Body of pancreas (tissue), 4 donors: ENCODE measurements around the gene B3GNT9.

Experiments
- POLR2A ChIP-seq, 3 donors: fragments of 450-650 bp; IDR thresholded peaks; one replicate each; pipeline ENCODE4 v1.6.1; 2016; ENCODE audit warnings: antibody characterized with exemption in 3 of 3, mild to moderate bottlenecking in 2 of 3
- TF ChIP-seq, protein P1 (sequence below), 7 experiments: fragments of 450-650 bp in 4 of 7; fragments of 200-600 bp in 3 of 7; sonication (generic) in 3 of 7; IDR thresholded peaks; one replicate each; pipeline ENCODE4 v1.5.1; 2016 to 2019; ENCODE audit warnings: antibody characterized with exemption in 7 of 7

- TF ChIP-seq POLR2A (IDR thresholded peaks at IDR 0.05): no peak
- TF ChIP-seq, protein P1, sequence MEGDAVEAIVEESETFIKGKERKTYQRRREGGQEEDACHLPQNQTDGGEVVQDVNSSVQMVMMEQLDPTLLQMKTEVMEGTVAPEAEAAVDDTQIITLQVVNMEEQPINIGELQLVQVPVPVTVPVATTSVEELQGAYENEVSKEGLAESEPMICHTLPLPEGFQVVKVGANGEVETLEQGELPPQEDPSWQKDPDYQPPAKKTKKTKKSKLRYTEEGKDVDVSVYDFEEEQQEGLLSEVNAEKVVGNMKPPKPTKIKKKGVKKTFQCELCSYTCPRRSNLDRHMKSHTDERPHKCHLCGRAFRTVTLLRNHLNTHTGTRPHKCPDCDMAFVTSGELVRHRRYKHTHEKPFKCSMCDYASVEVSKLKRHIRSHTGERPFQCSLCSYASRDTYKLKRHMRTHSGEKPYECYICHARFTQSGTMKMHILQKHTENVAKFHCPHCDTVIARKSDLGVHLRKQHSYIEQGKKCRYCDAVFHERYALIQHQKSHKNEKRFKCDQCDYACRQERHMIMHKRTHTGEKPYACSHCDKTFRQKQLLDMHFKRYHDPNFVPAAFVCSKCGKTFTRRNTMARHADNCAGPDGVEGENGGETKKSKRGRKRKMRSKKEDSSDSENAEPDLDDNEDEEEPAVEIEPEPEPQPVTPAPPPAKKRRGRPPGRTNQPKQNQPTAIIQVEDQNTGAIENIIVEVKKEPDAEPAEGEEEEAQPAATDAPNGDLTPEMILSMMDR (IDR thresholded peaks at IDR 0.05): peak in 1 of 7 experiments; percentile 1
Observed at GRCh38 chr16:67185651-67186134, 34.9 kb upstream of the B3GNT9 start.
